Ecto neural progenitor cell (in vitro differentiated cells): Measurements from ENCODE around the gene BFAR.
"Not testable (repeated sequence)": the region's sequence is repeated elsewhere in the genome, so short reads cannot be mapped to it uniquely, and the experiment has no call there.

Experiments
- DNase-seq: peaks from one replicate; pipeline ENCODE4 v3.0.0-alpha.2; 2018; ENCODE audit warnings: low spot score

Gene BFAR

DNA sequence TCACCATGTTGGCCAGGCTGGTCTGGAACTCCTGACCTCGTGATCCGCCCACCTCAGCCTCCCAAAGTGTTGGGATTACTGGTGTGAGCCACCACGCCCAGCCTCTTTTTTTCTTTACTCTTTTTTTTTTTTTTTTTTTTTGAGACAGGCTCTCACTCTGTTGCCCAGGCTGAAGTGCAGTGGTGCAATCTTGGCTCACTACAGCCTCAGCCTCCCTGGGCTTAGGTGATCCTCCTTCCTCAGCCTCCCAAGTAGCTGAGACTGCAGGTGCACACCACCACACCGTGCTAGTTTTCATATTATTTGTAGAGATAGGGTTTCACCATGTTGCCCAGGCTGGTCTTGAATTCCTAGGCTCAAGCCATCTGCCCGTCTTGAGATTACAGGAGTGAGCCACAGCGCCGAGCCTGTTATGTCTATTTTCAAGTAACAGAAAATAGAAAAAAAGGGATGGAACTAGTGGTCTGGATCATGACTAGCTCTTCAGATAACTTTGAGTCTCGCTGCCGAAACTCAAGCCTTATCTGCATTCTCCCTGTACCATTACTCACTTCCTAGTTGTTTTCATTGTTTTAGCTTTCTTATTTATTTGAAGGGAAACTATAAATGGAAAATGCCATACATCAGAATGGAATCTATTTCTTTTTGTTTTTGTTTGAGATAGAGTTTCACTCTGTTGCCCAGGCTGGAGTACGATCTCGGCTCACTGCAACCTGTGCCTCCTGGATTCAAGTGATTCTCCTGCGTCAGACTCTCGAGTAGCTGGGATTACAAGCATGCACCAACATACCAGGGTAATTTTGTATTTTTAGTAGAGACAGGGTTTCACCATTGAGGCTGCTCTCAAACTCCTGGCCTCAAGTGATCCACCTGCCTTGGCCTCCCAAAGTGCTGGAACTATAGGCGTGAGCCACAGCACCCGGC lies 53.4 kb downstream of the BFAR start:
- not testable (repeated sequence) for DNase-seq

DNA sequence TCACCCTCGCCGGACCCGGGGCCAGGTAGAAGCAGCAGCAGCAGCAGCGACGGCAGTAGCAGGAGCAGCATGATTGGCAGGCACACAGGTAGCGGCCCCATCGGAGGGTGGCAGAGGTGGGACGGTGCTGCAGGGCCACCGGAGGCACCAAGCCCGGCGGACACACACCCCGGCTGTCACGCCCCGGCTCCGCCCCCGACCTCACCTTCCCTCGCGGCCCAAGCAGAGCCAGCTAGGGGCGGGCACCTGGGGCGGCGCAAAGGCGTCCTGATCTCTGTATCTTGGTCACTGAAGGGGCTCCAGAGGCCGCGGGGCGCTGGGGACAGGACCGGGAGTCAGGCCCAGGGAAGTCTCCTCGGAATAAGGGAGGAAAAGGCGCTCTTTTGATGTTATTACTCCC lies 61.4 kb downstream of the BFAR start, which contains the start of gene PLA2G10:
TSS of gene PLA2G10 (minus strand) at position 180 of the 400 bp plus-strand sequence. CDS start at position 101, 79 bp downstream.
- not testable (repeated sequence) for DNase-seq

DNA sequence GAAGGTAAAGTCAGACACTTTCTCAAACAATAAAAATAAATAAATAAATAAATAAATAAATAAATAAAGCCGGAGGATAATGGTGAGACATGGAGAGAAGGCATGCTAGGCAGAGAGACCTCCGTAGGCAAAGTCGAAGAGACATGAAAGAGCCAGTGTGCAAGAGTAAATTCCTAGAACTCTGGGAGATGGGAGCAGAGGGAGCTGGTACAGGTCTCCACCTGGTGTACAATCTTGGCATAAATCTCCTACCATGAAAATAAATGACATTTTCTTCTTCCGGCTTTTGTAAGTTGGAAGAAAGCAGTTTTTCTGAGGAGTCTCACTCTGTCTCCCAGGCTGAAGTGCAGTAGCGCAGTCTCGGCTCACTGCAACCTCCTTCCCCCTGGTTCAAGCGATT lies 69.1 kb downstream of the BFAR start:
- not testable (repeated sequence) for DNase-seq

DNA sequence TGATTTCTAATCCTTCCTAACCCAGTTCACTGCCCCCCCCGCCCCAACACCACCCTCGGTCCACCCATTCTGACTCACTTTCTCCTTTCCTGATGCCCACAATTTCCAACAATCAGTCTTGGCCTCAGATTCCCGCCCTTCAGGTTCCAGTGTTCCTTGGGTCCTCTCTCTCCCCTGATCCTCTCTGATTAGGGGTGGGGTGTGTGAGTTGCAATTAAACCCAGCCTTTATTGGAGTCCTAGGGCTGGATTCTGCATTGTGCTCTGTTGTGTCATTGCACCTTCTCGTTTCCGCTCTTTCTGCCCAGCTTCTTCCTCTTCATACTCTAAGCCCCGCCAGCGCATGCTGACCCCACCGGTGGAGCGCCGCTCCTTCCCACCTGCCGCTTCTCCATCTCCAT lies 69.9 kb downstream of the BFAR start:
- DNase-seq, result not testable (repeated sequence)

DNA sequence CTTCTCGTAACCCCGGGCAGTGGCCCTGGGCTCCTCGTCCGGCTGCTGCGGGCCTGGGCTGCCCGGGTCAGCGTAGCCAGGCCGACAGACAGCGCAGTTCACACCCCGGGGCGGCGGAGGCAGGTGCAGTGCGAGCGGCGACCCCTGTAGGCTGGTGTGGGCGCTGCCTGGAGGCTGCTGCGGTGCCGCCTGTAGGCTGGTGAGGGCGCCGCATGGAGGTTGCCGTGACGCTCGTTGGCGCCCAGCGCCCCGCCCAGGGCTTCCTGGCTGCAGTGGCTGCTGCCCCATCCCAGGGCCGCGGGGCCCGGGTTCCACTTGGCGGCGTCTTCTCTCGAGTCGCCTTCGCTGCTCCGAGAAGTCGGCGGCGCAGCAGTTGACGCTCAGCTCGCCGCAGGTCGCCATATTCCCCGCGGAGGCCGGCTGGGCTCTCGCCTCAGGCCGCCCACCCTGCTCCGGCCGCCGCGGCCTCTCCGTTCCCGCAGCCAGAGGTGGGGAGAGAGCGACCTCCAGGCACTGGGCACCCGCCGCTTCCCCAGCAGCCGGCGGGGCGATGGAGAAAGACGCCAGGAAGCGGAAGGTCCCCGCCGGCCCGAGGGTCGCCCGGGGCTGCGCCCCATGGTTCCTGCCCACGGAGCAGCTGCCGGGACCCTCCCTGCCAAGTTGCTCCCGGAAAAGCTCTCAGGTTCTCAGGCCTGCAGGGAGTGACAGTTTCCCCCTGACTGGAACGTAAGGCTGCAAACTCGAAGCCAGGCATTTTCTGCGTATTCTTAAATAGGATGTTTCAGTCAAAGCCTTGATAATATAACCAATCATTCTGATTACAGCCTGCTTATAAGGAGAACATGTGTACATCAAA lies 70.6 kb downstream of the BFAR start, which contains the start of gene NPIPA3:
TSS of gene NPIPA3 (plus strand) at position 256 of the 856 bp plus-strand sequence. CDS start 5,533 bp downstream, outside the sequence.
- DNase-seq, result not testable (repeated sequence)
